Measurements from ENCODE around the gene MED23.

Gene MED23

GRCh38 chr6:131627724-131628682 is at the start of gene MED23:
MED23 (minus strand) TSS chr6:131628242; CDS start chr6:131628049, 193 bp downstream.
- TF ChIP-seq CTCF (conservative IDR thresholded peaks at IDR 0.05; ENCODE audit: low read depth, low read length) = peak; percentile 99
- peak; percentile 85 for DNase-seq (ENCODE audit: low read depth)
- peak within 1 kb of the TSS; percentile 98 for H3K4me3 ChIP-seq (ENCODE audit: low read length)

GRCh38 chr6:131673184-131673583 is 45.1 kb upstream of the MED23 start:
- no peak overlapping the region for H3K4me3 ChIP-seq (ENCODE audit: low read length)
- no peak for DNase-seq (ENCODE audit: low read depth)
- no peak for TF ChIP-seq CTCF (conservative IDR thresholded peaks at IDR 0.05; ENCODE audit: low read depth, low read length)

- TF ChIP-seq CTCF (conservative IDR thresholded peaks at IDR 0.05; ENCODE audit: low read depth, low read length) = no peak
- DNase-seq (ENCODE audit: low read depth) = no peak
- H3K4me3 ChIP-seq (ENCODE audit: low read length) = no peak overlapping the region
Observed at GRCh38 chr6:131669891-131670290, 41.8 kb upstream of the MED23 start.

- DNase-seq (ENCODE audit: low read depth) = no peak
- H3K4me3 ChIP-seq (ENCODE audit: low read length) = no peak overlapping the region
- TF ChIP-seq CTCF (conservative IDR thresholded peaks at IDR 0.05; ENCODE audit: low read depth, low read length) = no peak
Observed at GRCh38 chr6:131663578-131664165, 35.6 kb upstream of the MED23 start.

- no peak for DNase-seq (ENCODE audit: low read depth)
- no peak overlapping the region for H3K4me3 ChIP-seq (ENCODE audit: low read length)
- no peak for TF ChIP-seq CTCF (conservative IDR thresholded peaks at IDR 0.05; ENCODE audit: low read depth, low read length)
Observed at GRCh38 chr6:131660195-131660594, 32.2 kb upstream of the MED23 start.

- H3K4me3 ChIP-seq (ENCODE audit: low read length) = no peak overlapping the region
- DNase-seq (ENCODE audit: low read depth) = no peak
- no peak for TF ChIP-seq CTCF (conservative IDR thresholded peaks at IDR 0.05; ENCODE audit: low read depth, low read length)
Observed at GRCh38 chr6:131658287-131658686, 30.2 kb upstream of the MED23 start.
